Body of pancreas (tissue), 4 donors: ENCODE results near the gene UMODL1.

Experiments
- POLR2A ChIP-seq, 3 donors: fragments of 450-650 bp; IDR thresholded peaks; one replicate each; pipeline ENCODE4 v1.6.1; 2016; ENCODE audit warnings: antibody characterized with exemption in 3 of 3, mild to moderate bottlenecking in 2 of 3
- TF ChIP-seq, protein P1 (sequence below), 7 experiments: fragments of 450-650 bp in 4 of 7; fragments of 200-600 bp in 3 of 7; sonication (generic) in 3 of 7; IDR thresholded peaks; one replicate each; pipeline ENCODE4 v1.5.1; 2016 to 2019; ENCODE audit warnings: antibody characterized with exemption in 7 of 7

DNA sequence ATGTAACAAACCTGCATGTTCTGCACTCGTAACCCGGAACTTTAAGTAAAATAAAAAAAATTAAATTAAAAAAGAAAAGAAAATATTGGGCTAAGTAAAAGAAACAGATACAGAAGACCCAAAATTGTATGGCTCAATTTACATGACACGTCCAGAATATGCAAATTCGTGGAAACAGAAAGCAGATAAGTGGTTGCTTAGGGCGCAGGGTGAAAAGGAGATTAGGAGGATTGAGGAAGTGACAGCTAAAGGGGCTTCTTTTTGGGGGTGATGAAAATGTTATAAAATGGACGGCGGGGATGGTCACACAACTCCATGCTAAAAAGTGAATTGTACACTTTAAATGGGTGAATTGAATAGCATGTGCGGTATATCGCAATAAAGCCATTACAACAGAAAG lies 33.6 kb upstream of the UMODL1 start:
- TF ChIP-seq, protein P1, sequence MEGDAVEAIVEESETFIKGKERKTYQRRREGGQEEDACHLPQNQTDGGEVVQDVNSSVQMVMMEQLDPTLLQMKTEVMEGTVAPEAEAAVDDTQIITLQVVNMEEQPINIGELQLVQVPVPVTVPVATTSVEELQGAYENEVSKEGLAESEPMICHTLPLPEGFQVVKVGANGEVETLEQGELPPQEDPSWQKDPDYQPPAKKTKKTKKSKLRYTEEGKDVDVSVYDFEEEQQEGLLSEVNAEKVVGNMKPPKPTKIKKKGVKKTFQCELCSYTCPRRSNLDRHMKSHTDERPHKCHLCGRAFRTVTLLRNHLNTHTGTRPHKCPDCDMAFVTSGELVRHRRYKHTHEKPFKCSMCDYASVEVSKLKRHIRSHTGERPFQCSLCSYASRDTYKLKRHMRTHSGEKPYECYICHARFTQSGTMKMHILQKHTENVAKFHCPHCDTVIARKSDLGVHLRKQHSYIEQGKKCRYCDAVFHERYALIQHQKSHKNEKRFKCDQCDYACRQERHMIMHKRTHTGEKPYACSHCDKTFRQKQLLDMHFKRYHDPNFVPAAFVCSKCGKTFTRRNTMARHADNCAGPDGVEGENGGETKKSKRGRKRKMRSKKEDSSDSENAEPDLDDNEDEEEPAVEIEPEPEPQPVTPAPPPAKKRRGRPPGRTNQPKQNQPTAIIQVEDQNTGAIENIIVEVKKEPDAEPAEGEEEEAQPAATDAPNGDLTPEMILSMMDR (IDR thresholded peaks at IDR 0.05) = no peak
- no peak for TF ChIP-seq POLR2A (IDR thresholded peaks at IDR 0.05)
